ENCODE results near the gene HCRTR1. TPM values are rescaled to one million over a fixed set of nuclear protein-coding genes. Genes with fewer than 3 reads are reported as not detected.
"Not testable (repeated sequence)": the region's sequence is repeated elsewhere in the genome, so short reads cannot be mapped to it uniquely, and the experiment has no call there.

The HCRTR1 gene
- total RNA-seq, 1 experiment from 2014 or later, result not detected

DNA sequence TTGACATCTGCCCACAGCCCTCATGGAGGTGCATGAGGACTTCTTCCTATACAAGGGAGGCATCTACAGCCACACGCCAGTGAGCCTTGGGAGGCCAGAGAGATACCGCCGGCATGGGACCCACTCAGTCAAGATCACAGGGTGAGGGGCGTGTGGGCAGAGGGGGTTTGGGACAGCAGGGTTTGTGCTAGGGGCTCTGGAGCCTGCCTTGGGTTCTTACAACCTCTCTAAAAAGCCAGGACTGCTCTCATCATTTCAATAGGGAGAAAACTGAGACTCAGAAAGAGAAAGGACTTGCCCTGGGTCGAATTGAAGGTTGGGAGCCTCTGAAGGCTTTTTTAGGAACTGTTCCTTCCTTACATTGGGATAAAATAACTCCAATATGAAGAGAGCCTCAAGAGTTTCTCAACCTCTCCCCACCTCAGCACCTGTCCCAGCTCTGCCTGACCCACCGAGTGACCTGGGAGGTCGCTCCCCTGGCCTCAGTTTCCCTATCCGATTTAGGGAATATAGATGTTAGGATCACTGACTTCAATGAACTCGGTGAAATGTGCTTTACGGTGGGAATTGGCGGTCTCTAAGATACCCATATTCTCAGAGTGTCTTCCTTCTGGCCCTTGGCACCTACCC lies 31.6 kb upstream of the HCRTR1 start:
- Histone ChIP-seq H3K4me1 (replicated peaks; ENCODE audit: insufficient read depth) (peaks cover 100% of the 10 kb centered on the region), H2AFZ (no peak overlapping the region), H3K27ac (peak overlapping the region; percentile 81), H3K9me3 (ENCODE audit: insufficient read depth, low read depth) (no peaks in the 10 kb centered on the region), H3K79me2 (ENCODE audit: low read depth) (peaks cover 59% of the 10 kb centered on the region), H3K36me3 (ENCODE audit: low read depth) (peaks cover 46% of the 10 kb centered on the region), H4K20me1 (ENCODE audit: insufficient read depth) (peaks cover 6% of the 10 kb centered on the region), H3K9me2 (ENCODE audit: insufficient read depth) (no peaks in the 10 kb centered on the region), H3K4me2 (peak overlapping the region; percentile 90; the same call in 1 of the 2 replicates), H3K27me3 (ENCODE audit: insufficient read depth, low read depth) (no peaks in the 10 kb centered on the region), H3F3A (ENCODE audit: insufficient read depth, low read depth) (peaks cover 94% of the 10 kb centered on the region), H3K4me3 (no peak overlapping the region)
- TF ChIP-seq EZH2 (IDR thresholded peaks at IDR 0.05; ENCODE audit: low read depth) (no peak), CTCF (conservative IDR thresholded peaks at IDR 0.05) (no peak)
- intact Hi-C loops (cut with micrococcal nuclease; ENCODE audit: unreplicated experiment), result no loop called here
- no TSS peak for BruUV-seq (replicated peaks)
- DNase-seq, result no peak
- ChIA-PET CTCF (interaction anchor here (0.6 kb wide), 1 partner anchor 59 kb away, joined by 5 read pairs; the partner anchor contains the start of gene PEF1), POLR2A (ENCODE audit: unreplicated experiment) (no interaction called here)

GRCh38 chr1:31586376-31587327 lies 30.8 kb upstream of the HCRTR1 start:
- H3K79me2 ChIP-seq (ENCODE audit: low read depth), result peaks cover 51% of the 10 kb centered on the region
- ChIA-PET CTCF (interaction anchor here (1.1 kb wide), 1 partner anchor 24 kb away, joined by 3 read pairs; no protein-coding TSS in a partner anchor), POLR2A (ENCODE audit: unreplicated experiment) (no interaction called here)
- DNase-seq, result no peak
- H3K4me3 ChIP-seq, result no peak overlapping the region
- H3K9me2 ChIP-seq (ENCODE audit: insufficient read depth), result no peaks in the 10 kb centered on the region
- no TSS peak for BruUV-seq (replicated peaks)
- peak overlapping the region; percentile 92 for H3K27ac ChIP-seq
- H3K36me3 ChIP-seq (ENCODE audit: low read depth), result peaks cover 39% of the 10 kb centered on the region
- H3F3A ChIP-seq (ENCODE audit: insufficient read depth, low read depth), result peaks cover 94% of the 10 kb centered on the region
- H3K4me1 ChIP-seq (replicated peaks; ENCODE audit: insufficient read depth), result peaks cover 100% of the 10 kb centered on the region
- intact Hi-C loops (cut with micrococcal nuclease; ENCODE audit: unreplicated experiment), result no loop called here
- no peak for TF ChIP-seq EZH2 (IDR thresholded peaks at IDR 0.05; ENCODE audit: low read depth)
- no peak for TF ChIP-seq CTCF (conservative IDR thresholded peaks at IDR 0.05)
- H2AFZ ChIP-seq, result no peak overlapping the region
- H3K4me2 ChIP-seq, result peak overlapping the region; percentile 88
- H3K27me3 ChIP-seq (ENCODE audit: insufficient read depth, low read depth), result no peaks in the 10 kb centered on the region
- H3K9me3 ChIP-seq (ENCODE audit: insufficient read depth, low read depth), result no peaks in the 10 kb centered on the region
- peaks cover 6% of the 10 kb centered on the region for H4K20me1 ChIP-seq (ENCODE audit: insufficient read depth)

GRCh38 chr1:31587328-31587699 lies 30.2 kb upstream of the HCRTR1 start:
- H2AFZ ChIP-seq; H3K27me3 ChIP-seq (ENCODE audit: insufficient read depth, low read depth); H3K4me3 ChIP-seq; H3K9me3 ChIP-seq (ENCODE audit: insufficient read depth, low read depth); BruUV-seq (replicated peaks); intact Hi-C loops (cut with micrococcal nuclease; ENCODE audit: unreplicated experiment); H4K20me1 ChIP-seq (ENCODE audit: insufficient read depth); POLR2A ChIA-PET (ENCODE audit: unreplicated experiment); H3K9me2 ChIP-seq (ENCODE audit: insufficient read depth); DNase-seq: not testable (repeated sequence)
- Histone ChIP-seq H3K79me2 (ENCODE audit: low read depth) (peaks cover 45% of the 10 kb centered on the region), H3K4me1 (replicated peaks; ENCODE audit: insufficient read depth) (peaks cover 100% of the 10 kb centered on the region), H3K27ac (peak overlapping the region; percentile 92), H3F3A (ENCODE audit: insufficient read depth, low read depth) (peaks cover 94% of the 10 kb centered on the region), H3K36me3 (ENCODE audit: low read depth) (peaks cover 36% of the 10 kb centered on the region), H3K4me2 (peak overlapping the region; percentile 88)
- CTCF ChIA-PET, result interaction anchor here (1.1 kb wide), 1 partner anchor 24 kb away, joined by 3 read pairs; no protein-coding TSS in a partner anchor
